RWPE2 (cell line): ENCODE measurements around the gene NAA50.
A peak's percentile ranks its signal among the peaks of the same experiment; 100 is the strongest.

Experiments
- ATAC-seq: fragments of 200-7000 bp; cut with Tn5 transposase; 3 replicates; pipeline ENCODE4 v1.9.1; 2021; ENCODE audit warnings: low read depth
- DNase-seq: peaks from one replicate; pipeline ENCODE4 v3.0.0-alpha.2; 2020; ENCODE audit warnings: low spot score
- H3K27ac ChIP-seq: fragments of 450-650 bp; 2 replicates; pipeline ENCODE4 v1.5.1; 2017; ENCODE audit warnings: mild to moderate bottlenecking; ENCODE audit not compliant: poor library complexity, severe bottlenecking
- H3K27me3 ChIP-seq: fragments of 250-450 bp; sonication (Bioruptor Pico); 2 replicates; pipeline ENCODE4 v1.5.1; 2021; ENCODE audit warnings: mild to moderate bottlenecking, moderate library complexity; ENCODE audit not compliant: insufficient read depth, poor library complexity, severe bottlenecking
- H3K36me3 ChIP-seq: fragments of 250-450 bp; sonication (Bioruptor Pico); 2 replicates; pipeline ENCODE4 v1.5.1; 2020; ENCODE audit warnings: low read depth, mild to moderate bottlenecking, moderate library complexity
- H3K4me1 ChIP-seq: fragments of 250-450 bp; sonication (Bioruptor Pico); 2 replicates; pipeline ENCODE4 v1.5.1; 2021; ENCODE audit warnings: mild to moderate bottlenecking, moderate library complexity; ENCODE audit not compliant: insufficient read depth, poor library complexity, severe bottlenecking
- H3K4me3 ChIP-seq: fragments of 250-450 bp; sonication (Bioruptor Pico); 2 replicates; pipeline ENCODE4 v1.5.1; 2021; ENCODE audit warnings: mild to moderate bottlenecking, moderate library complexity; ENCODE audit not compliant: severe bottlenecking
- H3K9me3 ChIP-seq: fragments of 250-450 bp; sonication (Bioruptor Pico); 2 replicates; pipeline ENCODE4 v1.5.1; 2021; ENCODE audit warnings: mild to moderate bottlenecking, moderate library complexity; ENCODE audit not compliant: severe bottlenecking
- CTCF ChIP-seq: fragments of 450-650 bp; IDR thresholded peaks from one replicate; pipeline ENCODE4 v1.5.1; 2017; ENCODE audit warnings: mild to moderate bottlenecking, moderate library complexity; ENCODE audit not compliant: poor library complexity, severe bottlenecking

The NAA50 gene

DNA sequence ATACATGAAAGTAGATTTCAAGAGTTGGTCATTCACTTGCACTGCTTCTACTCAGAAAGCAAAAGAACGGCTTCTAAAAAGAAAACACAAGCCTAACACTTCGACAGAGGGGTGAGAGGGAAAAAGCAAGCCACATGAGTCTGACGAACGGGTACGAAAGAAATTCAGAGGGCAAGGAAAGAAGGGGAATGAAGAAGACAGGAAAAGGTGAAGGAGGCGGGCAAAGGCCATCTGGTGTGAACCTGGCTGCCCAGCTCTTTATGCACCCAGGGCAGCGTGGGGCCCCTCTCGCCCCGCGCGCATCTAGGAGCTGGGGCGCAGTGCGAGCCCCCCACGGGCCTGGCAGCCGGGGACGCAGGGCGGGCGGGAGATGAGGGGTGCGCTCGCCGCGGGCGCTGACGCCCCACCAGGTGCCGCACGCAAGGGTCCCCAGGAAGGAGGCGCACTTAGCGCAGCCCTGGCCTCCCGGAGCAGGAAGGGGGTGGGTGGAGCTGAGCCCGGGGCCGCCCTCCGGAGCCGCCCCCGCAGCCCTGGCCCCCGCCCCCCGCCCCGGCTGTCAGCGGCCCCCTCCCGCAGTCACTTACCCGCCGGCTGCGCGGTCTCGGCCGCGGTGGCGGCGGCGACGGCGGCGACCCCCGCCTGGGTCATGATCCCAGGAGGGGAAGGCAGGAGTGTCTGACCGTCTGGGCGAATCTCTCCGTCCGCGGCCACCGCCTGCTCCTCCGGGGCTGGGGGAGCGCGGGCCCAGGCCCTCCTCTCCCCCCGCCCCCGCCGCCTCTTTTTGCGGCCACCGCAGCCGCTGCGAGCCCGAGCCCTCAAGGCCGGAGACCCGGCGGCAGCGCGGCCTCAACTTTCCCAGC is 50.0 kb downstream of the NAA50 start, which contains the start of gene USF3:
USF3 (minus strand) TSS at position 857 of the 860 bp plus-strand sequence. CDS start 21,764 bp downstream, outside the sequence.
- TF ChIP-seq CTCF = no peak
- Histone ChIP-seq H3K4me3 (peak within 1 kb of the TSS; percentile 86), H3K9me3 (no peaks in the 10 kb centered on the region), H3K27ac (peak within 1 kb of the TSS; percentile 63), H3K4me1 (peaks cover 12% of the 10 kb centered on the region), H3K27me3 (no peaks in the 10 kb centered on the region), H3K36me3 (no peaks in the 10 kb centered on the region)
- ATAC-seq (peak; percentile 63), DNase-seq (peak; percentile 61)

DNA sequence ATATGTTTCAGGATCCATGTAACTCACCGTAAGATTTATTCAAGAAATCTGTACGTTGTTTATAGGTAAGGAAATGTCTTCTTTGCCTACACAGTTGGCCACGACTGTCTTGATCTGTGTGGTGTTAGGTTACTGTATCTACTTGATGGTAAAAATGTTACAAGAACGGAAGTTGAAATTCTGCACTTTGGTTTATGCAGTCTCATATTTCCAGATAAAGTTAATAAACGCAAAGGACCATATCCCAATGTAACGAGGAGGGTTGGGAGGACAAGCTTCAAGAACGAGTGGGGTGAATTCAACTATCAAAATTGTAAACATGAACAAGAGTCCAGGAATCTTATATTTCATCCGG is 50.6 kb downstream of the NAA50 start:
- no peak for TF ChIP-seq CTCF

DNA sequence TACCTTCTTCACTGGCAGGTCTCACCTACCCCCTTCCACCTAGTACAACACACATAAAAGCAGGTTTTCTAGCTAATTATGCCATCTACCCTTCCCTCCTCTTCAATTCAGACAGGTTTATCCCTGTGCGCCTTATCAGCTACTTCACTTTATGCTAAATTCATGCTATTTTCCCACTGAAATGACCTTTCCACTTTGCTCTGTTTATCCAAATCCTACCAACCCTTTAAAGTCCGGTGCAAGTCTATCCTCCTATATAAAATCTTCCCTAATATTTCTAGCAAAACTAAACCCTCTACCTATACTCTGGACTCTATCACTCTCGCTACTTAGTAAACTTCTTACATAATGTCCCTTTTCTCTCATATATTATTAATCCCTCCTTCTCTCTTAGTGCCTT is 55.6 kb downstream of the NAA50 start:
- H3K9me3 ChIP-seq = no peaks in the 10 kb centered on the region
- DNase-seq (no peak), ATAC-seq (no peak)
- no peaks in the 10 kb centered on the region for H3K27me3 ChIP-seq
- no peaks in the 10 kb centered on the region for H3K36me3 ChIP-seq
- peaks cover 4% of the 10 kb centered on the region for H3K4me1 ChIP-seq
- TF ChIP-seq CTCF = no peak
- no peak overlapping the region for H3K4me3 ChIP-seq
- H3K27ac ChIP-seq = no peak overlapping the region

More for the DNA sequence above, 50.6 kb downstream of the NAA50 start:
- DNase-seq (no peak), ATAC-seq (no peak)
- Histone ChIP-seq H3K27me3 (no peaks in the 10 kb centered on the region), H3K9me3 (no peaks in the 10 kb centered on the region), H3K27ac (peak overlapping the region; percentile 63), H3K36me3 (no peaks in the 10 kb centered on the region), H3K4me1 (peaks cover 12% of the 10 kb centered on the region), H3K4me3 (peak overlapping the region; percentile 86)

GRCh38 chr3:113685956-113686721 is 59.9 kb downstream of the NAA50 start:
- TF ChIP-seq CTCF = no peak
- no peaks in the 10 kb centered on the region for H3K9me3 ChIP-seq
- H3K27me3 ChIP-seq = no peaks in the 10 kb centered on the region
- H3K27ac ChIP-seq = no peak overlapping the region
- ATAC-seq (no peak), DNase-seq (no peak)
- no peaks in the 10 kb centered on the region for H3K36me3 ChIP-seq
- H3K4me1 ChIP-seq = no peaks in the 10 kb centered on the region
- H3K4me3 ChIP-seq = no peak overlapping the region
